GM18508 (cell line): ENCODE measurements around the gene TCF12.
"Not testable (repeated sequence)": the region's sequence is repeated elsewhere in the genome, so short reads cannot be mapped to it uniquely, and the experiment has no call there.

Source experiments
- ATAC-seq: cut with Tn5 transposase; IDR thresholded peaks from one replicate; pipeline ENCODE4 v1.9.1; 2021; ENCODE audit warnings: moderate number of reproducible peaks; ENCODE audit not compliant: insufficient read depth, unreplicated experiment

The TCF12 gene

GRCh38 chr15:57010724-57011123 is 92.3 kb downstream of the TCF12 start:
- no peak for ATAC-seq

DNA sequence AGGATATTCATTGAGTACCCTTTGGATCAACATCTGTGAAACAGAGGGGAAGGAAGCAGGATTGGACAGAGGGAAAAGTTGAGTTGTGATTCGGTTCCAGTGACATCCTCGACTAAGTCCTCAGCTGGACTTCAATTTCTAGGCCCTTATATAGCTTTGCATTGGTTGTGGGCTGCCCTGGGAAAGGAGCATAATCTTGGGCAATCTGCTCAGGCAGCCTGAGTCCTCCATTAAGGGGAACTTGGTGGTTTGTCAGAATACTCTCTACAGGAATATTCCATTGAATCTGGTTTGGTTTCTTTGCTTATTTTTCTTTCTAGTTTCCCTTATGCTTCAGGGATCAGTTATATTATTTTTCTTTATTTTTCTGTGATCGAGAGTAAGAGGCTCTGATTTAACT is 94.1 kb downstream of the TCF12 start:
- no peak for ATAC-seq

- ATAC-seq: not testable (repeated sequence)
These were observed 96.5 kb downstream of the TCF12 start for GRCh38 chr15:57014896-57015295.

- ATAC-seq: no peak
These were observed 96.9 kb downstream of the TCF12 start for GRCh38 chr15:57015360-57015759.

GRCh38 chr15:57015897-57016296 is 97.5 kb downstream of the TCF12 start:
- no peak for ATAC-seq

DNA sequence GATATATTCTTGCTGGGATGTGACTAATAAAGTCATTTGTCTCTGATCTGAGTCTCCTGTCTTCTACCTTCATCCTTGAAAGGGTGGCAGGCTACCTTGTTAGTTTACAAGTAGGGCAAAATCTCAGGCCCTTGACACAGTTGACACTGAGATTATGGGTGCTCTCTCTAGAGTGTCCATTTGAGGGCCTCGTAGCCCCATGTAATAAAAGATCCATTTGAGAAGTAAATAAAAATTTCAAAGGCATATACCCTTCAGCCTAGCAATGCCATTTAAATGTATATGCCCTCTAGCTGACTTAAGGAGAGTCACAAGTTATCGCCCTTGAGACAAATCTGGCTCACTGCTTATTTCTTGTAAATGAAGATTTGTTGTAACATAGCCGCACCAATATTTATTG is 98.6 kb downstream of the TCF12 start:
- no peak for ATAC-seq

DNA sequence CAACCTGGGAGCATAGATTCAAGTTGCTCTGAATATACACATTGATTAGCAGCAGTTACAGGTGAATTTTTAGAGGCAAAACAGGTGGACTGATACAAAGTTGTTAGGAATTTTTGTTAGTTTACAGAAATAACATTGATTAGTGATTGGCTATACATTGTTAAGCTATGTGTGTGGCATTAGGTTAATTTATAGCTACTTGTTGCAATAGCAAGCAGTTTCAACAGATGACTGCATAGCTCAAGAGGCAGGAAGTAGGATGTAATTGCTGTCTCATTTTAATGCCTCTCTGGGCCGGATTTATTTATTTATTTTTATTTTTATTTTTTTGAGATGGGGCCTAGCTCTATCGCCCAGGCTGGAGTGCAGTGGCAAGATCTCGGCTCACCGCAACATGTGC is 99.7 kb downstream of the TCF12 start:
- no peak for ATAC-seq

GRCh38 chr15:57019496-57020160 is 101.2 kb downstream of the TCF12 start:
- ATAC-seq: no peak

DNA sequence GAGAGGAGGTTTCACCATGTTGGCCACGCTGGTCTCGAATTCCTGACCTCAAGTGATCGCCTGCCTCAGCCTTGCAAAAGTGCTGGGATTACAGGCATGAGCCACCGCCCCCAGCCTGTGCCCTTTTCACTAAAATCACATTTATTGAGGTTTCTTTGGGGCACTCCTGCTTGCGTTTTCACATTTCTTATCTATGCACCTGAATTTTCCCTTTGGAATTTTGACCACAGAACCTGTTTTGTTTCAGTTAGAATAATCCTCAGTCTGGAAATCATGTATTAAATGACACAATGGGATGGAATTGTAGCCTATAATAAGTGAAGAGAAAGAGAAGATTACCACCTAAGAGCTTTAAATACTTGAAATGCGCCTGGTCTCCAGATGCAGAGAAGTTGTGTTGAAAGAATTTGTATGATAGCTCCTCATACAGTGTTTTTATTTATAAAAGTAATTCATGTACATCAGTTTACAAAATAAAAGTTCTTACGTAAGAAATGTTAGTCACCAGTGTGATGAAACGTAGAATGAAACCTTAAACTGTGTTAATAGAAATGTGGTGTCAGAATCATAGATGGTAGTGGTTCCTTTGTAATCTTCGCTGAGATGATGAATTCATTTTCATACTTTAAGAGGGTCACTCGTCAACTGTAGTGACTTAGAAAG is 107.0 kb downstream of the TCF12 start:
- no peak for ATAC-seq

- ATAC-seq: no peak
These were observed 107.7 kb downstream of the TCF12 start for GRCh38 chr15:57026016-57026592.

- no peak for ATAC-seq
These were observed 109.2 kb downstream of the TCF12 start for GRCh38 chr15:57027596-57027995.

GRCh38 chr15:57028176-57028575 is 109.7 kb downstream of the TCF12 start:
- ATAC-seq: no peak

- ATAC-seq: no peak
These were observed 111.6 kb downstream of the TCF12 start for GRCh38 chr15:57030011-57030410.

DNA sequence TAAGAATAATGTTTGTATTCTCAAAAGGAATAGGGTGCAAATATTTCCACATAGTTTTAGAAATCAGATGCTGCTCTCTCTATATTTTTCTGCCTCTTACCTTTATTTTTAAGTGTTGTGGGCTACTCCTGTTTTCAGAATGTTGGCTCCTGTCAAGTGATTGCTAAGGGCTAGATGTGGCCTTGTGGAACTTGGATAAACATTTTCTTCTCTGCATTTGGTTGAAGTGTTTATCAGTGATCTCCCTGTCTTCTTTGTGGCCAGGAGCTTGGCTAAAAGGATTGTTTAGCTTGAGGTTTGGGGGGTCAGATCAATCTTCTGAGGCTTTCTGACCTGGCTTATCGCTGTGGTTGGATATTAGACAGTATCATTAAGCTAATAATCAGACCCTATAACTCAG is 112.6 kb downstream of the TCF12 start:
- ATAC-seq: no peak

GRCh38 chr15:57031605-57032004 is 113.2 kb downstream of the TCF12 start:
- ATAC-seq: no peak

GRCh38 chr15:57032338-57032737 is 113.9 kb downstream of the TCF12 start:
- no peak for ATAC-seq

- no peak for ATAC-seq
These were observed 115.4 kb downstream of the TCF12 start for GRCh38 chr15:57033715-57034439.

- ATAC-seq: no peak
These were observed 116.2 kb downstream of the TCF12 start for GRCh38 chr15:57034613-57035012.

GRCh38 chr15:57035664-57036063 is 117.2 kb downstream of the TCF12 start:
- ATAC-seq: no peak

DNA sequence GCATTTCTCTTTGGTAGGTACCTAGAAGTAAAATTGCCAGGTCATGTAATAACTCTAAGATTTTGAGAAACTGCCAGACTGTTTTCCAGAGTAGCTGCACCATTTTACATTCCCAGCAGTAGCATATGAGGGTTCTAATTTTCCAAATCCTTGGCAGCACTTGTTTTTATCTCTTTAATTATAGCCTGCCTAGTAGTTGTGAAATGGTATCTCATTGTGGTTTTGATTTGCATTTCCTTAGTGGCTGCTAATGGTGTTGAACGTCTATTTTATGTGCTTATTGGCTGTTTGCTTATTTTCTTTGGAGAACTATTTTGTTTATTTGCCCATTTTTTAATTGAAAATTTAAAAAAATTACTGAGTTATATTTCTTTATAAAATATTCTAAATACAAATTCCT is 117.9 kb downstream of the TCF12 start:
- no peak for ATAC-seq

DNA sequence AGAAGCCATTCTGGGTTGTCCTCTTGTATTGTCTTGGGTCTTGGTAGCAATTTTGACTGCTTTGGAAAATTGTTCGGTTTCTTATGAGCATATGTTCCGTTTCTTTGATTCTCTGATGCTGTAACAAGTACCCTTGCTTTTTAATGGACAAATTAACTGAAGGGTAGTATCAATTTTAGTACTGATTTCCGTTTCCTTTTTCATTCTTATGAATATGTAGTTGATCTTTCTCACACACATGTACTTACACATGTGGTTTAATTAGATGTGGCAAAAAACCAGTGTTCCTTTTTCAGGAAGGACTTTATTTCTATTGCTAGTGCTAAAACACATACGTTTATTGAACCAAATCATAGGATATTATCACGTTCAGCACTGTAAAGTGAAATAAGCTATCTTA is 119.1 kb downstream of the TCF12 start:
- no peak for ATAC-seq
